Activated T-helper 1 cell treated with anti-CD3 and anti-CD28 coated beads, Interleukin-2, amount 50 U/mL, for 16 hours (primary cell): ENCODE measurements around the gene LILRA2.
"Not testable (repeated sequence)": the region's sequence is repeated elsewhere in the genome, so short reads cannot be mapped to it uniquely, and the experiment has no call there.

Source experiments
- DNase-seq, 2 donors: peaks; one replicate each; pipeline ENCODE4 v3.0.0-alpha.2; 2020; ENCODE audit warnings: low read depth in 1 of 2, low spot score in 1 of 2

The LILRA2 gene

GRCh38 chr19:54573330-54573872 lies at the start of gene LILRA2:
TSS of gene LILRA2 (plus strand) at chr19:54573790. CDS start at chr19:54573879, 89 bp downstream.
- no peak for DNase-seq

- no peak for DNase-seq
Observed at GRCh38 chr19:54525636-54526035, 48.0 kb upstream of the LILRA2 start.

GRCh38 chr19:54526972-54527371 lies 46.6 kb upstream of the LILRA2 start:
- no peak for DNase-seq

- no peak for DNase-seq
Observed at GRCh38 chr19:54530866-54531265, 42.7 kb upstream of the LILRA2 start.

GRCh38 chr19:54532528-54532927 lies 41.1 kb upstream of the LILRA2 start:
- DNase-seq = no peak

- DNase-seq = no peak
Observed at GRCh38 chr19:54533476-54533875, 40.1 kb upstream of the LILRA2 start.

- DNase-seq = no peak
Observed at GRCh38 chr19:54534156-54534555, 39.4 kb upstream of the LILRA2 start.

- no peak for DNase-seq
Observed at GRCh38 chr19:54535601-54536000, 38.0 kb upstream of the LILRA2 start.

- no peak for DNase-seq
Observed at GRCh38 chr19:54536956-54537355, 36.6 kb upstream of the LILRA2 start.

GRCh38 chr19:54541712-54542111 lies 31.9 kb upstream of the LILRA2 start:
- no peak for DNase-seq

- DNase-seq = no peak
Observed at GRCh38 chr19:54548806-54549205, 24.8 kb upstream of the LILRA2 start.

- no peak for DNase-seq
Observed at GRCh38 chr19:54549224-54549623, 24.4 kb upstream of the LILRA2 start.

- no peak for DNase-seq
Observed at GRCh38 chr19:54551293-54551692, 22.3 kb upstream of the LILRA2 start.

GRCh38 chr19:54551950-54552912 lies 21.4 kb upstream of the LILRA2 start:
- no peak for DNase-seq

- DNase-seq = no peak
Observed at GRCh38 chr19:54552913-54553310, 20.7 kb upstream of the LILRA2 start.

- no peak for DNase-seq
Observed at GRCh38 chr19:54554006-54554405, 19.6 kb upstream of the LILRA2 start.

GRCh38 chr19:54554896-54555295 lies 18.7 kb upstream of the LILRA2 start:
- no peak for DNase-seq

GRCh38 chr19:54556194-54556593 lies 17.4 kb upstream of the LILRA2 start:
- DNase-seq = no peak

- DNase-seq = no peak
Observed at GRCh38 chr19:54558339-54558738, 15.3 kb upstream of the LILRA2 start.

GRCh38 chr19:54560881-54561385 lies 12.7 kb upstream of the LILRA2 start:
- no peak for DNase-seq

- no peak for DNase-seq
Observed at GRCh38 chr19:54561840-54562239, 11.8 kb upstream of the LILRA2 start.

GRCh38 chr19:54563206-54563605 lies 10.4 kb upstream of the LILRA2 start:
- DNase-seq = not testable (repeated sequence)
